Upper lobe of left lung (tissue), 4 donors: Measurements from ENCODE around the gene TOX2.

Source experiments
- EP300 ChIP-seq, 4 donors: sonication (generic); formaldehyde crosslinking; IDR thresholded peaks; one replicate each; pipeline ENCODE4 v1.5.1; 2017; ENCODE audit warnings: antibody characterized with exemption in 4 of 4, control low read depth in 2 of 4
- POLR2AphosphoS5 ChIP-seq, 2 donors: sonication (generic); formaldehyde crosslinking; IDR thresholded peaks; one replicate each; pipeline ENCODE4 v1.5.1; 2017; ENCODE audit warnings: antibody characterized with exemption in 2 of 2
- TF ChIP-seq, protein P1 (sequence below), 6 experiments: fragments of 450-650 bp in 4 of 6; fragments of 200-600 bp in 2 of 6; sonication (generic) in 2 of 6; IDR thresholded peaks; one replicate each; pipeline ENCODE4 v1.5.1; 2016 to 2019; ENCODE audit warnings: antibody characterized with exemption in 6 of 6

DNA sequence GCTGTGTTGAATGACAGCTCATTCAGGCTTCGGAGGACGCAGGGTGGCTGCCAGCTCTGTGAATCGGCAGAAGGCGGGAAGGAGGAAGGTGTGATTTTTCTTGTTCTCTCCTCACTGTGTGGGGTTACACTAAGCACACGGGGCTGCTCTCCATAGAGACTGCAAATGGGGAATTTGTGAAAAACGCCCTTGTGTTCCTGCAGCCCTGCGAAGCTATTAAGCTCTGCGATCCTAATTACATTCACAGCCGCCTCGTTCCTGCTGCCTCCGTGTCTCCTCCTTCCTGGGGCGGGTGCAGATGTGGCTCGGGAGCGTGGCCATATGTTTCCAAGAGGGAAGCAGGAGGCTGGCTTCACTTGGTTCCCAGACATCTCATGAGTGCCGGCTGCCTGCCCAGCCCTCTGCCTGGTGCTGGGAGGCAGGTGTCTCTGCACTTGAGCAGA lies 124.0 kb downstream of the TOX2 start:
- TF ChIP-seq EP300 (IDR thresholded peaks at IDR 0.05): no peak
- TF ChIP-seq, protein P1, sequence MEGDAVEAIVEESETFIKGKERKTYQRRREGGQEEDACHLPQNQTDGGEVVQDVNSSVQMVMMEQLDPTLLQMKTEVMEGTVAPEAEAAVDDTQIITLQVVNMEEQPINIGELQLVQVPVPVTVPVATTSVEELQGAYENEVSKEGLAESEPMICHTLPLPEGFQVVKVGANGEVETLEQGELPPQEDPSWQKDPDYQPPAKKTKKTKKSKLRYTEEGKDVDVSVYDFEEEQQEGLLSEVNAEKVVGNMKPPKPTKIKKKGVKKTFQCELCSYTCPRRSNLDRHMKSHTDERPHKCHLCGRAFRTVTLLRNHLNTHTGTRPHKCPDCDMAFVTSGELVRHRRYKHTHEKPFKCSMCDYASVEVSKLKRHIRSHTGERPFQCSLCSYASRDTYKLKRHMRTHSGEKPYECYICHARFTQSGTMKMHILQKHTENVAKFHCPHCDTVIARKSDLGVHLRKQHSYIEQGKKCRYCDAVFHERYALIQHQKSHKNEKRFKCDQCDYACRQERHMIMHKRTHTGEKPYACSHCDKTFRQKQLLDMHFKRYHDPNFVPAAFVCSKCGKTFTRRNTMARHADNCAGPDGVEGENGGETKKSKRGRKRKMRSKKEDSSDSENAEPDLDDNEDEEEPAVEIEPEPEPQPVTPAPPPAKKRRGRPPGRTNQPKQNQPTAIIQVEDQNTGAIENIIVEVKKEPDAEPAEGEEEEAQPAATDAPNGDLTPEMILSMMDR (IDR thresholded peaks at IDR 0.05): no peak
- TF ChIP-seq POLR2AphosphoS5 (IDR thresholded peaks at IDR 0.05): no peak
